Prostate gland (tissue), 2 donors: Measurements from ENCODE around the gene BRD1.

Experiments
- POLR2AphosphoS5 ChIP-seq: sonication (generic); formaldehyde crosslinking; IDR thresholded peaks from one replicate; pipeline ENCODE4 v1.6.1; 2017; ENCODE audit warnings: antibody characterized with exemption
- TF ChIP-seq, protein P1 (sequence below), 4 experiments: fragments of 200-600 bp in 2 of 4; fragments of 450-650 bp in 2 of 4; sonication (generic) in 2 of 4; IDR thresholded peaks; 1 replicate in 3 of 4; 2 replicates in 1 of 4; pipeline ENCODE4 v1.5.1; 2016 to 2019; ENCODE audit warnings: antibody characterized with exemption in 4 of 4, mild to moderate bottlenecking in 2 of 4, moderate library complexity in 2 of 4

DNA sequence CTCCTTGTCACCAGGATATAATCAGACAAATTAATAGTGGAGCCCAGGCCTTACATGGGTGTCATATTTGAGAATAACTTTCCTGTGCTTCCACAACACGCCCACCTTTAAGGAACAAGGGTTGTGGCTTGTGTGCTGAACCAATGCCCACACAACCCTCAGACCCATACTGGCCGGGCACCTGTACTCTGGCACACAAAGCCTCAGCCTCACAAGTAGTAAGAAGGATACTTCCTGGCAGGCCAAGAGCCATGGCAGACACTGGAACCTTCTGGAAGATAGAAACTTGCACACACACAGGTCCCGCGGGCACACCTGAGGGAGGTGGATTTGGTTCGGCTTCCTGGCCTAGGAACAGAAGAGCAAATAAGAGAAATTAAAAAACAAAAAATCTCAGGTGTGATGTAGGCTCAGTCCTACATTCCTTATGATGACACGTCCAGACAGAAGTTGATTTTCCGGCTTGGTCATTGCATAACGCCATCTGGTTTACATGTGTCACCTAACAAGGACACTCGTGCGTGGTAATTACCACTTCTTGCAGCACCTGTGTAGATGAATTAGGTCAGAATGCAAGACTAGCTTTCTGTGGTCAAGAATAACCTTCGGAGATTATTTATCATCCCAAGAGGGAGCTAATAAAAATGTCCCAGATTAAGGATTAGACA is 5.8 kb upstream of the BRD1 start:
- TF ChIP-seq, protein P1, sequence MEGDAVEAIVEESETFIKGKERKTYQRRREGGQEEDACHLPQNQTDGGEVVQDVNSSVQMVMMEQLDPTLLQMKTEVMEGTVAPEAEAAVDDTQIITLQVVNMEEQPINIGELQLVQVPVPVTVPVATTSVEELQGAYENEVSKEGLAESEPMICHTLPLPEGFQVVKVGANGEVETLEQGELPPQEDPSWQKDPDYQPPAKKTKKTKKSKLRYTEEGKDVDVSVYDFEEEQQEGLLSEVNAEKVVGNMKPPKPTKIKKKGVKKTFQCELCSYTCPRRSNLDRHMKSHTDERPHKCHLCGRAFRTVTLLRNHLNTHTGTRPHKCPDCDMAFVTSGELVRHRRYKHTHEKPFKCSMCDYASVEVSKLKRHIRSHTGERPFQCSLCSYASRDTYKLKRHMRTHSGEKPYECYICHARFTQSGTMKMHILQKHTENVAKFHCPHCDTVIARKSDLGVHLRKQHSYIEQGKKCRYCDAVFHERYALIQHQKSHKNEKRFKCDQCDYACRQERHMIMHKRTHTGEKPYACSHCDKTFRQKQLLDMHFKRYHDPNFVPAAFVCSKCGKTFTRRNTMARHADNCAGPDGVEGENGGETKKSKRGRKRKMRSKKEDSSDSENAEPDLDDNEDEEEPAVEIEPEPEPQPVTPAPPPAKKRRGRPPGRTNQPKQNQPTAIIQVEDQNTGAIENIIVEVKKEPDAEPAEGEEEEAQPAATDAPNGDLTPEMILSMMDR (IDR thresholded peaks at IDR 0.05): no peak
- TF ChIP-seq POLR2AphosphoS5: peak; percentile 56
